Left lung (tissue), 10 donors: ENCODE results near the gene FCGR3B. TPM values are rescaled to one million over a fixed set of nuclear protein-coding genes. Genes with fewer than 3 reads are reported as not detected.
A peak's percentile ranks its signal among the peaks of the same experiment; 100 is the strongest.
"Not testable (repeated sequence)": the region's sequence is repeated elsewhere in the genome, so short reads cannot be mapped to it uniquely, and the experiment has no call there.

ENCODE experiments used
- ATAC-seq: fragments of 200-7000 bp; cut with Tn5 transposase; one replicate; pipeline ENCODE4 v1.9.1; 2020; ENCODE audit warnings: moderate library complexity
- DNase-seq, 4 donors: peaks; one replicate each; pipeline ENCODE4 v3.0.0-alpha.2; 2013 to 2020
- H3K27ac ChIP-seq, 2 donors: fragments of 200-600 bp; sonication (generic) in 1 of 2; one replicate each; pipeline versions ENCODE4 v1.5.0 to v1.8.0; 2020 to 2021
- H3K27me3 ChIP-seq, 2 donors: fragments of 200-600 bp; sonication (generic) in 1 of 2; one replicate each; pipeline versions ENCODE4 v1.5.0 to v1.8.0; 2020 to 2021
- H3K36me3 ChIP-seq, 2 donors: fragments of 200-600 bp; sonication (generic) in 1 of 2; one replicate each; pipeline versions ENCODE4 v1.5.0 to v1.8.0; 2020 to 2021
- H3K4me1 ChIP-seq, 2 donors: fragments of 200-600 bp; one replicate each; pipeline ENCODE4 v1.8.0; 2021
- H3K4me3 ChIP-seq, 2 donors: fragments of 200-600 bp; sonication (generic) in 1 of 2; one replicate each; pipeline versions ENCODE4 v1.5.0 to v1.8.0; 2020 to 2021; ENCODE audit warnings: mild to moderate bottlenecking in 1 of 2
- H3K9me3 ChIP-seq, 2 donors: fragments of 200-600 bp; sonication (generic) in 1 of 2; one replicate each; pipeline versions ENCODE4 v1.5.0 to v1.8.0; 2020 to 2021
- intact Hi-C, 2 donors: fragments of 100-400 bp; cut with DNase I; formaldehyde crosslinking; loops; one replicate each; pipeline versions ENCODE4 v1.11.2 to v1.14.2; 2022
- polyA plus RNA-seq, 6 donors: library from polyadenylated mRNA; unstranded; fragments of 120-200 nt; gene quantifications; one replicate each; pipeline ENCODE4 v1.2.1, GENCODE V29; 2013; ENCODE audit not compliant: insufficient read length in 6 of 6
- total RNA-seq, 2 donors: library from RNA; stranded (reverse); fragmentation: NEBNext Ultra II Directional; extraction: Animal tissue kit (Norgen Biotek cat#: 25700); gene quantifications; one replicate each; pipeline ENCODE4 v1.2.1, GENCODE V29; 2021
- donor health status: DM: no; HTN: yes; CAD: no.
- donor health status: DM: no; HTN: no; CAD: no.

Gene FCGR3B
- total and polyA plus RNA-seq, 8 donors: 0.20 to 74.8 (median 0.77) TPM

DNA sequence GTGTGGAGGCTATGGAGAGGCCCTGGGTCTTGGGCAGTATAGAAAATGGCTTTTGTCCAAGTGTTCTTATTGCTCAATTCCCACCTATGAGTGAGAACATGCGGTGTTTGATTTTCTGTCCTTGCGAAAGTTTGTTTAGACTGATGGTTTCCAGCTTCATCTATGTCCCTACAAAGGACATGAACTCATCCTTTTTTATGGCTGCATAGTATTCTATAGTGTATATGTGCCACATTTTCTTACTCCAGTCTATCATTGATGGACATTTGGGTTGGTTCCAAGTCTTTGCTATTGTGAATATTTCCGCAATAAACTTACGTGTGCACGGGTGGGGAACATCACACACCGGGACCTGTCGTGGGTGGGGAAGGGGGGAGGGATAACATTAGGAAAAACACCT, 10.6 kb downstream of the FCGR3B start:
- H3K4me1 ChIP-seq: peaks cover 0 to 11% of the 10 kb centered on the region in 2 donors
- intact Hi-C loops, H3K9me3 ChIP-seq, DNase-seq, H3K27ac ChIP-seq, H3K4me3 ChIP-seq, ATAC-seq, H3K36me3 ChIP-seq: not testable (repeated sequence)
- H3K27me3 ChIP-seq: peaks cover 0 to 29% of the 10 kb centered on the region in 2 donors

DNA sequence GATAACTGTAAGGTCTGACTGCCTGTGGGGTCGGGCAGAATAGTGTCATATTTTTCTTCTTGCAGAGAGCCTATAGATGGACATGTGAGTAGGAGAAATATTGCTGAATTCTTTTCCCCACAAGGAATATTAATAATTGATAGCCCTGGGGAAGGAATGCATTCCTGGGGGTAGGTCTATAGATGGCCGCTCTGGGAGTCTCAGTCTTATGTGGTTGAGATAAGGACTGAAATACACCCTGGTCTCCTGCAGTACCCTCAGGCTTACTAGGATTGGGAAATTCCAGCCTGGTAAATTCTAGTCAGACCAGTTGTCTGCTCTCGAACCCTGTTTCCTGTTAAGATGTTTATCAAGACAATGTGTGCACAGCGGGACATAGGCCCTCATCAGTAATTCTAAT, 12.5 kb downstream of the FCGR3B start:
- H3K4me3 ChIP-seq, ATAC-seq, intact Hi-C loops, DNase-seq, H3K27ac ChIP-seq, H3K9me3 ChIP-seq, H3K36me3 ChIP-seq: not testable (repeated sequence)
- H3K27me3 ChIP-seq: peaks cover 0 to 29% of the 10 kb centered on the region in 2 donors
- peaks cover 0 to 11% of the 10 kb centered on the region in 2 donors for H3K4me1 ChIP-seq

DNA sequence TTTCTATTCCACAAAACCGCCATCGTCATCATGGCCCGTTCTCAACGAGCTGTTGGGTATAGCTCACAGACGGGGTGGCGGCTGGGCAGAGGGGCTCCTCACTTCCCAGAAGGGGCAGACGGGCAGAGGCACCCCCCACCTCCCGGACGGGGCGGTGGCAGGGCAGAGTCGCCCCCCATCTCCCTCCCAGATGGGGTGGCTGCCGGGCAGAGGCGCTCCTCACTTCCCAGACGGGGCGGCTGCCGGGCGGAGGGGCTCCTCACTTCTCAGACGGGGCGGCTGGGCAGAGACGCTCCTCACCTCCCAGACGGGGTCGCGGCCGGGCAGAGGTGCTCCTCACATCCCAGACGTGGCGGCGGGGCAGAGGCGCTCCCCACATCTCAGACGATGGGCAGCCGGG, 14.6 kb downstream of the FCGR3B start:
- H3K4me3 ChIP-seq, H3K36me3 ChIP-seq, H3K27ac ChIP-seq, H3K9me3 ChIP-seq, ATAC-seq, H3K4me1 ChIP-seq, intact Hi-C loops: not testable (repeated sequence)
- peak in 1 of 4 donors; percentile 66 for DNase-seq
- peaks cover 0 to 20% of the 10 kb centered on the region in 2 donors for H3K27me3 ChIP-seq

DNA sequence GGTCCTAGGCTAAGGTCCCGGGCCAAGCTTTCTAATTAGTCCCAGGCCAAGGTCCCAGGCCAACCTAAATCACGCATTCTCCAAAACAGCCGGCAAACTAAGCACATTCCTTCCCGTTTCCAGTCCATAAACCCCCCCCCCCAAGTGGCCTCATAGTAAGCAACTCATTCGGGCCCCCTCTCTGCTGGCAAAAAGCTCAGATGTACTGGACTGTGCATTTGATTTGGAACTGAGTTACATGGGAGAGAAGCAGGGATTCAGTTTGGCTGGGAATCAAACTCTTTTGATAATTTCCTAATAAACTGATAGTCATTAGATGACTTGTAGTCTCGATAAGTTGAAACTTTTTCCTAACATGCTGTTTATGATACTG, 17.8 kb downstream of the FCGR3B start:
- H3K9me3 ChIP-seq, H3K4me3 ChIP-seq, ATAC-seq, H3K36me3 ChIP-seq, intact Hi-C loops: not testable (repeated sequence)
- Histone ChIP-seq H3K27me3 (peaks cover 0 to 13% of the 10 kb centered on the region in 2 donors), H3K27ac (peak overlapping the region in 1 of 2 donors; percentile 70), H3K4me1 (peaks cover 0 to 12% of the 10 kb centered on the region in 2 donors)
- DNase-seq: peak in 2 of 4 donors; percentile 17 to 43

DNA sequence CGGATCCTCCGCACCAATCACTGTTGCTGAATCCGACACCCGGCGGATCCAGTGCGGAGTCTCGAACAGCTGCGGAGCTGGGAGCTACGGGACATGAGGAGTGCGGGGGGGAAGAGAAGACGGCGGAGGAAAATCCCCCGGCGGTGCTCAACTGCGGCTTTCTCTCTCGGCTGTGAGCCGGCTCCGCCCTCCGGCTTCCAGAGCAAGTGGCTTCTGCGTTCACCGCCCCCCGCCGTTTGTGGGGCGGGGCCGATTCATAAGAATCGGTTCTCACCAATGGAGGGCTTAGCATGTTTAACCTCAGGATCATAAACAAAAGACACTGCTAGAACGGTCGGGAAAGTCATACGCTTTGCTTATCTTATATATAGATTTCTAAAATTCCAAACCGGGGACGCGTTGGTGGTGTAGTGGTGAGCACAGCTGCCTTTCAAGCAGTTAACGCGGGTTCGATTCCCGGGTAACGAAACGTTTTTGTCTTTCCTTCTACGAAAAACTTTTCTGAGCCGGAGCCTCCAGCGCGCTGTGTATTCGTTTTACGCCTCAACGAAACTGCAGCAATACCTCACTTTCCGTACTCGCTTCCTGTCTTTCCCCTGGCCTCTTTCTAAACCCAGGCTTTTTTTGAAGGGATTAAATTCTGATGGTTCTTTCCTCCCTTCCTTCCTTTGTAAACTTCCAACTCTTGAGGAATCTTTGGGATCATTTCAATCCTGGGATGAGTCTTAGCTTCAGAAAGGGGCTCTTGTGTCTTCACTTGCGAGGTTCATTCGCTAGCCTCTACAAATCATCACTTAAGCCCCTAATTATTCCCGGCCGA, 18.4 kb downstream of the FCGR3B start:
- H3K9me3 ChIP-seq, intact Hi-C loops, H3K36me3 ChIP-seq: not testable (repeated sequence)
- peak; percentile 80 to 97 (median 94) for DNase-seq
- Histone ChIP-seq H3K27ac (peak overlapping the region; percentile 70 to 80), H3K4me3 (peak overlapping the region; percentile 32 to 45), H3K4me1 (peaks cover 0 to 12% of the 10 kb centered on the region in 2 donors), H3K27me3 (peaks cover 0 to 19% of the 10 kb centered on the region in 2 donors)
- peak; percentile 97 for ATAC-seq

DNA sequence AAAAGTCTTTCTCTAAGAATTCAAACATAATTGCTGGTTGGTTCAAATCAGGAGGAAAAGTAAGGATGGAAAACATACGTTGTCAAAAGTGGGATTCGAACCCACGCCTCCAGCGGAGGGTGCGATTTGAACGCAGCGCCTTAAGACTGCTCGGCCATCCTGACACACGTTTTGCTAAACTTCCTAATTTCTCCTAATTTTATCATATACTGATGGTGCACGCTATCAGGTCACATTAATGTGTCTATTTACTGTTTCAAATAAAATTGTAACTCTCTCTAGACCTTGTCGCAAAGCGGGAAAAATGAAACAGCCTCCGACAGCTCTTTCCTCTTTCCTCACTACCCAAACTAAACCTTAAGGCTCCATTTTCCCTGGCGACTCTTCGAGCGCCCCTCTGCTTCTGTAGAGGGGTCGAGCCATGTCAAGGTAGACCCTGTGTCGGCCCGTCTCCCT, 19.1 kb downstream of the FCGR3B start:
- peaks cover 0 to 12% of the 10 kb centered on the region in 2 donors for H3K4me1 ChIP-seq
- H3K27me3 ChIP-seq: peaks cover 0 to 24% of the 10 kb centered on the region in 2 donors
- H3K9me3 ChIP-seq, intact Hi-C loops, H3K36me3 ChIP-seq: not testable (repeated sequence)
- peak overlapping the region; percentile 70 to 80 for H3K27ac ChIP-seq
- ATAC-seq (peak; percentile 36), DNase-seq (peak in 2 of 4 donors; percentile 26 to 28)
- H3K4me3 ChIP-seq: peak overlapping the region; percentile 32 to 45

DNA sequence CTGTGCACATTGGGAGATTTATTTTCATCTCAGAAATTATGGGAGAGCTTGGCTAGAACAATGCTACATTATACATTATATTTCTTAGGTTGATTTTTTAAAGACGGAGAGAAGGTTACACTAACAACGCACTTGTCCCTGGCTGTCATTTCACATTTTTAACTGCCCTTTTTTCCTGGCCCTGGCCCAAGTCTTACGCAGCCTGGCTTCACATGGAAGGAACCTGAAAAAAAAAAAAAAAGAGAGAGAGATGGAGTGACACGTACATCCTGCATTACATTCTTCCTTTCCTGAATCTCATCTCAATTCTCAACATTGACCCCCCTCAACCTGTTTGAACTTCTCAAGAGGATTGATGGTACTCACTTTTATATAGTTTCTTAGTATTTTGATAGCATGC, 20.8 kb downstream of the FCGR3B start:
- H3K27me3 ChIP-seq: peaks cover 0 to 41% of the 10 kb centered on the region in 2 donors
- H3K36me3 ChIP-seq, H3K4me3 ChIP-seq, intact Hi-C loops, ATAC-seq, H3K27ac ChIP-seq, H3K9me3 ChIP-seq: not testable (repeated sequence)
- H3K4me1 ChIP-seq: peaks cover 0 to 15% of the 10 kb centered on the region in 2 donors
- peak in 1 of 4 donors; percentile 46 for DNase-seq

DNA sequence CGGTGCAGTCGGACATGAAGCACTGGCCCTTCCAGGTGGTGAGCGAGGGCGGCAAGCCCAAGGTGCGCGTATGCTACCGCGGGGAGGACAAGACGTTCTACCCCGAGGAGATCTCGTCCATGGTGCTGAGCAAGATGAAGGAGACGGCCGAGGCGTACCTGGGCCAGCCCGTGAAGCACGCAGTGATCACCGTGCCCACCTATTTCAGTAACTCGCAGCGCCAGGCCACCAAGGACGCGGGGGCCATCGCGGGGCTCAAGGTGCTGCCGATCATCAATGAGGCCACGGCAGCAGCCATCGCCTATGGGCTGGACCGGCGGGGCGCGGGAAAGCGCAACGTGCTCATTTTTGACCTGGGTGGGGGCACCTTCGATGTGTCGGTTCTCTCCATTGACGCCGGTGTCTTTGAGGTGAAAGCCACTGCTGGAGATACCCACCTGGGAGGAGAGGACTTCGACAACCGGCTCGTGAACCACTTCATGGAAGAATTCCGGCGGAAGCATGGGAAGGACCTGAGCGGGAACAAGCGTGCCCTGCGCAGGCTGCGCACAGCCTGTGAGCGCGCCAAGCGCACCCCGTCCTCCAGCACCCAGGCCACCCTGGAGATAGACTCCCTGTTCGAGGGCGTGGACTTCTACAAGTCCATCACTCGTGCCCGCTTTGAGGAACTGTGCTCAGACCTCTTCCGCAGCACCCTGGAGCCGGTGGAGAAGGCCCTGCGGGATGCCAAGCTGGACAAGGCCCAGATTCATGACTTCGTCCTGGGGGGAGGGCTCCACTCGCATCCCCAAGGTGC, 24.2 kb downstream of the FCGR3B start:
- H3K36me3 ChIP-seq, H3K27ac ChIP-seq, intact Hi-C loops, H3K9me3 ChIP-seq, H3K4me3 ChIP-seq, ATAC-seq: not testable (repeated sequence)
- peak in 1 of 4 donors; percentile 67 for DNase-seq
- Histone ChIP-seq H3K27me3 (peaks cover 0 to 57% of the 10 kb centered on the region in 2 donors), H3K4me1 (peaks cover 0 to 12% of the 10 kb centered on the region in 2 donors)

DNA sequence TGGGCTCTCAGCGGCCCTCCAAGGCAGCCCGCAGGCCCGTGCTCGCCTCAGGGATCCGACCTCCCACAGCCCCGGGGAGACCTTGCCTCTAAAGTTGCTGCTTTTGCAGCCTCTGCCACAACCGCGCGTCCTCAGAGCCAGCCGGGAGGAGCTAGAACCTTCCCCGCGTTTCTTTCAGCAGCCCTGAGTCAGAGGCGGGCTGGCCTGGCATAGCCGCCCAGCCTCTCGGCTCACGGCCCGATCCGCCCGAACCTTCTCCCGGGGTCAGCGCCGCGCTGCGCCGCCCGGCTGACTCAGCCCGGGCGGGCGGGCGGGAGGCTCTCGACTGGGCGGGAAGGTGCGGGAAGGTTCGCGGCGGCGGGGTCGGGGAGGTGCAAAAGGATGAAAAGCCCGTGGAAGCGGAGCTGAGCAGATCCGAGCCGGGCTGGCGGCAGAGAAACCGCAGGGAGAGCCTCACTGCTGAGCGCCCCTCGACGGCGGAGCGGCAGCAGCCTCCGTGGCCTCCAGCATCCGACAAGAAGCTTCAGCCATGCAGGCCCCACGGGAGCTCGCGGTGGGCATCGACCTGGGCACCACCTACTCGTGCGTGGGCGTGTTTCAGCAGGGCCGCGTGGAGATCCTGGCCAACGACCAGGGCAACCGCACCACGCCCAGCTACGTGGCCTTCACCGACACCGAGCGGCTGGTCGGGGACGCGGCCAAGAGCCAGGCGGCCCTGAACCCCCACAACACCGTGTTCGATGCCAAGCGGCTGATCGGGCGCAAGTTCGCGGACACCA, 25.0 kb downstream of the FCGR3B start:
- H3K36me3 ChIP-seq, H3K4me1 ChIP-seq, H3K4me3 ChIP-seq, H3K27ac ChIP-seq, H3K9me3 ChIP-seq, intact Hi-C loops: not testable (repeated sequence)
- ATAC-seq: peak; percentile 82
- peak; percentile 4 to 83 (median 40) for DNase-seq
- peaks cover 0 to 57% of the 10 kb centered on the region in 2 donors for H3K27me3 ChIP-seq

DNA sequence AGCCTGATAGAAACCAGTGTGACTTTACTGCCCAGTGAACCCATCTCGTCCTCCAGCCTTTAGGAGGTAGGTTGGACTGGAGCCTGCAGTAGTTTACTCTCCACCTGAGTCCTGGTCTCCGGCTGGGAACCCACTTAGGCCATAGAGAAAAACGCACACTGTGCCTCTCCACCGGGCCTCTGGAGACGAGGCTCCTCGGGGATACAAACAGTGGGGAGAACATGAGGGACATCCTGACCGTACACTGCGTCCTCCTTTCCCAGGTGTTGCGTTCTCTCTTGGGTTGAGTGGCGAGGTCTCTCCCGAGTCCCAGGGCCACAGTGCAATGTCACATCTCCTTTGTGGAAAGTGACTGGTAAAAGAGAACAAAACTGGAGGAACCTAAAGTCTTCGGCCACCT, 26.0 kb downstream of the FCGR3B start:
- DNase-seq, ATAC-seq, H3K36me3 ChIP-seq, H3K9me3 ChIP-seq, intact Hi-C loops, H3K4me1 ChIP-seq, H3K4me3 ChIP-seq, H3K27ac ChIP-seq: not testable (repeated sequence)
- peaks cover 0 to 50% of the 10 kb centered on the region in 2 donors for H3K27me3 ChIP-seq

DNA sequence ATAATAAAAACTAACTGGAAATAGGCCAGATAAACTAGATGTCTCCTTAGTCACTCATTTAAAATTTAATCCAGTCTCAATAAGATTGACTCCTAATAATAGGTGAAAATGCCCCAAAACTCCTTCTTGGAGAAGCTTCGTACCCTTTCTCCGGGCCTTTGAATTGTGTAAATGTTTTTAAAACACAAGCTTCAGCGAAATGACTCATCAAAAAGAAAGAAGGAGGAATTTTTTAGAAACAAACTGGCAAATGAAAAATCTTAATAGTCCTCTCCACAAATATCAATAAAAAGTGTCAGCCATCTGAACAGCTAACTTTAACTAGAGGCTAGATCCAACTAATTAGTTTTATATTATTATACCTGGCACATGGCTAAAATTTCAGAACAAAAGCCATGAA, 33.9 kb downstream of the FCGR3B start:
- H3K4me1 ChIP-seq, H3K36me3 ChIP-seq, ATAC-seq, DNase-seq, H3K9me3 ChIP-seq, H3K27ac ChIP-seq, H3K4me3 ChIP-seq, H3K27me3 ChIP-seq, intact Hi-C loops: not testable (repeated sequence)

DNA sequence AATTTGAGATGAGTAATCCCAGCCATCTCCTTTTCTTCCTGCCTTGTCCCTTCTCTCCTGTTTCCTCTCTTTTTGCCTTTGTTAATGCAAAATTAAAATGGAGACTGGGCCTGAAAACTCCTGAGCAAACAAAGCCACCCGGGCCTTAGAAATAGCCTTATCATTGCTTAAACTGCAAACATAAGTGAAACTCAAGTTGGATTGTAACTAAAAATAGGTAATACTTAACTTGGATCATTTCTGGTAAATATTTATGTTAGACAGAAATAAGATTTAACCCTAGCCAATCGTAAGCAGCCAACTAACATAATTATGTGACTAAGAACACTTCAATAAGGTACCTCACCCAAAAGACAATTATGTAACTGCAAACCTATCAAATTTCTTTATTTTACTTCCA, 35.4 kb downstream of the FCGR3B start:
- H3K4me1 ChIP-seq, H3K9me3 ChIP-seq, intact Hi-C loops, H3K27me3 ChIP-seq, DNase-seq, H3K36me3 ChIP-seq, H3K4me3 ChIP-seq: not testable (repeated sequence)
- ATAC-seq: peak; percentile 75
- peak overlapping the region in 1 of 2 donors; percentile 39 for H3K27ac ChIP-seq
